GM06990 (cell line): ENCODE results near the gene XRCC4.
"Not testable (repeated sequence)": the region's sequence is repeated elsewhere in the genome, so short reads cannot be mapped to it uniquely, and the experiment has no call there.

ENCODE experiments used
- DNase-seq: peaks from one replicate; pipeline ENCODE4 v3.0.0-alpha.2; 2011; ENCODE audit not compliant: insufficient read length; ENCODE audit errors: extremely low read depth
- H3K27me3 ChIP-seq: replicated peaks from 2 replicates; pipeline ENCODE4 v1.6.0; 2011; ENCODE audit warnings: low read length; ENCODE audit not compliant: control insufficient read depth, insufficient read depth
- H3K36me3 ChIP-seq: 2 replicates; pipeline ENCODE4 v1.5.1; 2011; ENCODE audit warnings: low read length; ENCODE audit not compliant: control insufficient read depth, insufficient read depth
- H3K4me3 ChIP-seq: replicated peaks from 2 replicates; pipeline ENCODE4 v1.5.1; 2011; ENCODE audit warnings: low read depth, mild to moderate bottlenecking, control low read depth, low read length
- CTCF ChIP-seq: IDR thresholded peaks from 2 replicates; pipeline ENCODE4 v1.5.1; 2011; ENCODE audit warnings: low read length, control low read depth, mild to moderate bottlenecking, inconsistent platforms; ENCODE audit not compliant: insufficient read depth, poor library complexity, severe bottlenecking

The XRCC4 gene

GRCh38 chr5:83246071-83246470 is 168.7 kb downstream of the XRCC4 start:
- no peaks in the 10 kb centered on the region for H3K27me3 ChIP-seq
- DNase-seq: no peak
- no peak overlapping the region for H3K4me3 ChIP-seq
- no peak for TF ChIP-seq CTCF
- no peaks in the 10 kb centered on the region for H3K36me3 ChIP-seq

- H3K4me3 ChIP-seq: no peak overlapping the region
- H3K36me3 ChIP-seq: no peaks in the 10 kb centered on the region
- no peaks in the 10 kb centered on the region for H3K27me3 ChIP-seq
- DNase-seq: no peak
- TF ChIP-seq CTCF: no peak
Observed at GRCh38 chr5:83249156-83249555, 171.8 kb downstream of the XRCC4 start.

- Histone ChIP-seq H3K27me3 (no peaks in the 10 kb centered on the region), H3K4me3 (no peak overlapping the region), H3K36me3 (no peaks in the 10 kb centered on the region)
- TF ChIP-seq CTCF: no peak
- no peak for DNase-seq
Observed at GRCh38 chr5:83251849-83252248, 174.5 kb downstream of the XRCC4 start.

GRCh38 chr5:83253720-83254119 is 176.4 kb downstream of the XRCC4 start:
- H3K36me3 ChIP-seq: no peaks in the 10 kb centered on the region
- no peaks in the 10 kb centered on the region for H3K27me3 ChIP-seq
- TF ChIP-seq CTCF: no peak
- H3K4me3 ChIP-seq: no peak overlapping the region
- no peak for DNase-seq

DNA sequence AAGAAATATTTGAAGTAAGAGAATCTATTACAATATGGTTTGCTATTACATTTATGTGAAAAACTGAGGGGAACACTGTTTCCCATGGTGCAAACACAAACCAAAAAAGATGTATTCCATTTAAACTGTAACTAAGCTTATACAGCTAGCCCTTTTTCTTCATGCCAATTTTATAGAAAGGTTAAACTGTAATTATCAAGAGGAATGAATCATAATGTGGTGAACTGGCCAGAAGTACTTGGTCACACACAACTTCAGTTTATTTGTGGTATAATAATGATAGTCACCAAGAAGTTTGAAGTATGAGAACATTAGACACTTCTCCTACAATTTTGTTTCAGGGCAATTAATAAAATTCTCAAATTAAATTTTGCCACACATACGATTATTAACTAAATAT is 177.9 kb downstream of the XRCC4 start:
- Histone ChIP-seq H3K27me3 (no peaks in the 10 kb centered on the region), H3K36me3 (no peaks in the 10 kb centered on the region), H3K4me3 (no peak overlapping the region)
- no peak for TF ChIP-seq CTCF
- DNase-seq: no peak

DNA sequence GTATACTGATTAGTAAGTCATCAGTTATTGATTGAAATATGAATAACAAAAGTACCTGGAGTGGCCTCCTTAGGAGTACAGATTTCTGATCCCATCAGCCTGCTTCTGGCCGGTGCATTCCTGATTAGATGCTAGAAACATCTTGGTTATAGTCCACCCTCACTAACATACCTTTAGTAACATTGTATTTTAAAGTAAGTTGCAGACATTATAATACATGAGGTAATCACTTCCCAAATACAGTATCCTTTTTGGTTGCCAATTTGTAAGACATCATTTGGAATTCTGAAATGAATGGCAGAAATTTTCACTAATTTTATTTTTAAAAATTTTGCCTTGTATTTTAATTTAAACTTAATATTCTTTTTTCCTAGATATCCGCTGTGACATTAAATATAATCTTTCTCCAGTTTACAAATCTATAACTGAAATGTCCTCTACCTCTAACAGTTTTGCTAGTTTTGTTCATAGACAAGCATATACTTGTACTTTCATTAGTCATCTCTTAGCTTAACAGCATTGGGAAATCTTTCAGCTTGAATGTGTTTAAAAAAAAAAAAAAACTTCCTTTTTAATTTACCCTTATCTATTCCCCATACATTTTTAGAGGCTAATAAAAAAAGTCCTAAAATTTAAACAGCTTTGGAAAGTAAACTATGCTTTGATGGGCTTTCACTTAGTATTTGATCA is 178.9 kb downstream of the XRCC4 start:
- Histone ChIP-seq H3K36me3 (no peaks in the 10 kb centered on the region), H3K4me3 (no peak overlapping the region), H3K27me3 (no peaks in the 10 kb centered on the region)
- no peak for TF ChIP-seq CTCF
- DNase-seq: no peak

GRCh38 chr5:83257684-83258083 is 180.3 kb downstream of the XRCC4 start:
- not testable (repeated sequence) for H3K27me3 ChIP-seq, H3K36me3 ChIP-seq, DNase-seq, H3K4me3 ChIP-seq
